Stimulated activated naive CD4-positive, alpha-beta T cell treated with Interleukin-2 at 50 U/mL for 16 hours (primary cell): ENCODE measurements around the gene RSU1.

ENCODE experiments used
- DNase-seq: peaks from one replicate; lab custom pipeline; 2025; lab: John Stamatoyannopoulos, UW

RSU1 gene

GRCh38 chr10:16822027-16822426 is 4.8 kb upstream of the RSU1 start:
- DNase-seq = no peak

- DNase-seq = no peak
Measured at GRCh38 chr10:16820421-16820820, 3.2 kb upstream of the RSU1 start.

GRCh38 chr10:16820018-16820417 is 2.8 kb upstream of the RSU1 start:
- DNase-seq = no peak

GRCh38 chr10:16819436-16819835 is 2.2 kb upstream of the RSU1 start:
- DNase-seq = no peak

- DNase-seq = no peak
Measured at GRCh38 chr10:16819026-16819425, 1.8 kb upstream of the RSU1 start.

- DNase-seq = no peak
Measured at GRCh38 chr10:16816830-16817124, 447 bp downstream of the RSU1 start.

- DNase-seq = no peak
Measured at GRCh38 chr10:16816171-16816570, 1.1 kb downstream of the RSU1 start.

- DNase-seq = no peak
Measured at GRCh38 chr10:16814012-16814411, 3.2 kb downstream of the RSU1 start.

- no peak for DNase-seq
Measured at GRCh38 chr10:16812676-16813075, 4.5 kb downstream of the RSU1 start.

GRCh38 chr10:16811765-16812164 is 5.5 kb downstream of the RSU1 start:
- no peak for DNase-seq

GRCh38 chr10:16811292-16811691 is 5.9 kb downstream of the RSU1 start:
- DNase-seq = no peak

GRCh38 chr10:16809074-16809718 is 8.0 kb downstream of the RSU1 start:
- peak; percentile 39 for DNase-seq

GRCh38 chr10:16804123-16804522 is 13.1 kb downstream of the RSU1 start:
- DNase-seq = no peak

GRCh38 chr10:16803464-16803863 is 13.8 kb downstream of the RSU1 start:
- no peak for DNase-seq

GRCh38 chr10:16799621-16800020 is 17.6 kb downstream of the RSU1 start:
- DNase-seq = no peak

- DNase-seq = no peak
Measured at GRCh38 chr10:16798571-16798970, 18.7 kb downstream of the RSU1 start.

GRCh38 chr10:16795410-16796073 is 21.7 kb downstream of the RSU1 start:
- DNase-seq = no peak

GRCh38 chr10:16794005-16794404 is 23.2 kb downstream of the RSU1 start:
- no peak for DNase-seq

- DNase-seq = no peak
Measured at GRCh38 chr10:16792675-16793074, 24.5 kb downstream of the RSU1 start.

GRCh38 chr10:16789765-16790164 is 27.5 kb downstream of the RSU1 start:
- no peak for DNase-seq

GRCh38 chr10:16789261-16789660 is 28.0 kb downstream of the RSU1 start:
- no peak for DNase-seq

GRCh38 chr10:16788778-16789177 is 28.4 kb downstream of the RSU1 start:
- no peak for DNase-seq

GRCh38 chr10:16788125-16788524 is 29.1 kb downstream of the RSU1 start:
- no peak for DNase-seq

GRCh38 chr10:16787361-16787791 is 29.8 kb downstream of the RSU1 start:
- peak; percentile 66 for DNase-seq
